Testis (tissue), 3 donors: ENCODE measurements around the gene EIF4A3. TPM values are rescaled to one million over a fixed set of nuclear protein-coding genes. Genes with fewer than 3 reads are reported as not detected.
"Not testable (repeated sequence)": the region's sequence is repeated elsewhere in the genome, so short reads cannot be mapped to it uniquely, and the experiment has no call there.

Source experiments
- DNase-seq: peaks from one replicate; pipeline ENCODE4 v3.0.0-alpha.2; 2019
- H3K27ac ChIP-seq, 2 donors: fragments of 200-600 bp; sonication (generic); one replicate each; pipeline ENCODE4 v1.5.1; 2019
- H3K27me3 ChIP-seq: fragments of 200-600 bp; sonication (generic); one replicate; pipeline ENCODE4 v1.5.1; 2019
- H3K36me3 ChIP-seq: fragments of 200-600 bp; sonication (generic); one replicate; pipeline ENCODE4 v1.5.1; 2017; ENCODE audit warnings: low read depth; ENCODE audit errors: missing control alignments
- H3K4me1 ChIP-seq: fragments of 200-600 bp; sonication (generic); one replicate; pipeline ENCODE4 v1.5.1; 2019
- H3K4me3 ChIP-seq, 2 donors: fragments of 200-600 bp; sonication (generic); one replicate each; pipeline ENCODE4 v1.5.1; 2017 to 2019
- H3K9me3 ChIP-seq: fragments of 200-600 bp; sonication (generic); one replicate; pipeline ENCODE4 v1.5.1; 2017
- CTCF ChIP-seq, 3 experiments: fragments of 450-650 bp in 2 of 3; fragments of 200-600 bp in 1 of 3; sonication (generic) in 1 of 3; IDR thresholded peaks; one replicate each; pipeline ENCODE4 v1.5.1; 2016 to 2019; ENCODE audit warnings: antibody characterized with exemption in 3 of 3, mild to moderate bottlenecking in 2 of 3, moderate library complexity in 1 of 3
- POLR2A ChIP-seq: fragments of 450-650 bp; IDR thresholded peaks from one replicate; pipeline ENCODE4 v1.6.1; 2017; ENCODE audit warnings: antibody characterized with exemption, mild to moderate bottlenecking, moderate library complexity
- WGBS, 2 donors: methylation state at CpG; one replicate each; pipeline ENCODE4 v1.1.5; 2018; 5-methylcytosine and 5-hydroxymethylcytosine counted together
- intact Hi-C: fragments of 100-400 bp; cut with DNase I; formaldehyde crosslinking; loops from one replicate; pipeline ENCODE4 v1.15.1; 2023; ENCODE audit warnings: low total_unique reads
- polyA plus RNA-seq: library from polyadenylated mRNA; stranded (reverse); fragments of 350-450 nt; fragmentation: Illumina TruSeq; extraction: RNeasy Lipid Tissue Mini Kit (QIAGEN cat#74804); gene quantifications from one replicate; pipeline ENCODE4 v1.2.3, GENCODE V29; 2014; ENCODE audit warnings: low read depth, low replicate concordance; ENCODE audit not compliant: insufficient read depth
- total RNA-seq, 2 donors: library from RNA; depleted of rRNA; stranded (reverse); fragments of >200 nt; gene quantifications; one replicate each; pipeline ENCODE4 v1.2.3, GENCODE V29; 2016

EIF4A3 gene
- total and polyA plus RNA-seq, 3 donors from 2014 or later = 67.1 to 99.3 (median 85.6) TPM

DNA sequence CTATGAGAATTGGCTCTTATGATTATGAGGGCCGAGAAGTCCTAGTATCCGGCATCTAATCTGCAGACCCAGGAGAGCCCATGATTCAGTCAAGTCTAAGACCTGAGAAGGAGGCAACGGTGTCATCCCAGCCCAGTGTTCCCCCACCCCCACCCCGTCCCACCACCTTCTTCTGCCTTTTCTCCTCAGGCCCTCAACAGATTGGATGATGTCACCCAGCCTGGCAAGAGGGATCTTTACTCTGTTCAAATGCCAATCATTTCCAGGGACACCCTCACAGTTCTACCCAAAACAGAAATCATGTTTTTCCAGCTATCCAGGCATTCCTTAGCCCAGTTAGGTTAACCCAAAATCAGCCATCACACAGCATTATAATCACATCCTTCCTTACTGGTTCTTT, 55.6 kb downstream of the EIF4A3 start:
- no peaks in the 10 kb centered on the region for H3K27me3 ChIP-seq
- 89 to 100% methylated on average over 4 of the region's 4 CpGs for WGBS, 2 donors
- no peaks in the 10 kb centered on the region for H3K4me1 ChIP-seq
- no peak for DNase-seq
- no peaks in the 10 kb centered on the region for H3K36me3 ChIP-seq
- H3K4me3 ChIP-seq = no peak overlapping the region
- H3K9me3 ChIP-seq = no peaks in the 10 kb centered on the region
- intact Hi-C loops = no loop called here
- TF ChIP-seq CTCF (IDR thresholded peaks at IDR 0.05) (no peak), POLR2A (no peak)
- H3K27ac ChIP-seq = no peak overlapping the region

- H3K4me3 ChIP-seq, H3K27ac ChIP-seq, H3K9me3 ChIP-seq, H3K36me3 ChIP-seq, intact Hi-C loops, H3K27me3 ChIP-seq, H3K4me1 ChIP-seq: not testable (repeated sequence)
- DNase-seq = peak; percentile 66
- 81 to 87% methylated on average over 37 to 42 of the region's 44 CpGs for WGBS, 2 donors
These were observed 56.8 kb downstream of the EIF4A3 start for GRCh38 chr17:80090164-80090563.

- 76 to 79% methylated on average over 14 to 16 of the region's 16 CpGs for WGBS, 2 donors
- H3K27me3 ChIP-seq = no peaks in the 10 kb centered on the region
- H3K9me3 ChIP-seq = no peaks in the 10 kb centered on the region
- no peak overlapping the region for H3K27ac ChIP-seq
- DNase-seq = no peak
- no peak overlapping the region for H3K4me3 ChIP-seq
- TF ChIP-seq CTCF (IDR thresholded peaks at IDR 0.05) = no peak
- TF ChIP-seq POLR2A = no peak
- intact Hi-C loops = no loop called here
- H3K4me1 ChIP-seq = no peaks in the 10 kb centered on the region
- H3K36me3 ChIP-seq = no peaks in the 10 kb centered on the region
These were observed 57.2 kb downstream of the EIF4A3 start for GRCh38 chr17:80089762-80090161.

DNA sequence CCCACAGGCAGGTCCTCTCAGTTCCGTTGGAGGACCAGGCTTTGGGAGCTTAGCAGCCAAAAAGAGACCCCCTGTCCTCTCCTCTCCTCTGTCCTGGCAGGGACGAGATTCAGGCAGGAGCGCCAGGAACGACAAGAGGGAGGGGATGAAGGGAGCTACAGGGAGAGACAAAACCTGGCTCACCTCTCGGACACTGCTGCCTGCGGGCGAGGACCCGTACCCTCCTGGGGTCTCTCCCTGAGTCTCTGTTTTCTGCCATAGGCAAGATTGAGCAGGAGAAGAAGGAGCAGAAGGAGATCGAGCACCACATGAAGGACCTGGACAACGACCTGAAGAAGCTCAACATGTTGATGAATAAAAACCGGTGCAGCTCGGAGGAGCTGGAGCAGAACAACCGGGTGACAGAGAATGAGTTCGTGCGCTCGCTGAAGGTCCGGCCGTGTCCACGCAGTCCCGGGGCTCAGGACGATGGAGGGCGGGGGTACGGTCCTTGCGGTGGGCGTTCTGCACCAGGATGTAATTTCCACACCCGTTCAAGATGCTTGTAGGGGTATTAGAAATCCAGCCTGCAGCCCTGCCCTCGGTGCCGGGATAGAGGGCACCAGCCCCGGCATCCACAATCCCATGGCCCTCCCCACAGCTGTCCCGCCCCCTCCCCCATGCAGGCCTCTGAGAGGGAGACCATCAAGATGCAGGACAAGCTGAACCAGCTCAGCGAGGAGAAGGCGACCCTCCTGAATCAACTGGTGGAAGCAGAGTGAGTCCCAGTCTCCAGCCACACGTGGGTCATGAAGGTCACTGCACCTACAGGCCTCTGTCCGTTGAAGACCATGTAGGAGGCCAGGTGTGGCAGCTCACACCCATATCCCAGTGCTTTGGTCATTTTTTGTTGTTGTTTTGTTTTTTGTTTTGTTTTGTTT, 59.3 kb downstream of the EIF4A3 start:
- 84 to 90% methylated on average over 32 to 34 of the region's 34 CpGs for WGBS, 2 donors
- no peak for DNase-seq
- Histone ChIP-seq H3K4me1 (no peaks in the 10 kb centered on the region), H3K27me3 (no peaks in the 10 kb centered on the region), H3K4me3 (no peak overlapping the region), H3K36me3 (no peaks in the 10 kb centered on the region), H3K27ac (no peak overlapping the region), H3K9me3 (no peaks in the 10 kb centered on the region)
- TF ChIP-seq POLR2A = no peak
- no peak for TF ChIP-seq CTCF (IDR thresholded peaks at IDR 0.05)
- intact Hi-C loops = no loop called here

DNA sequence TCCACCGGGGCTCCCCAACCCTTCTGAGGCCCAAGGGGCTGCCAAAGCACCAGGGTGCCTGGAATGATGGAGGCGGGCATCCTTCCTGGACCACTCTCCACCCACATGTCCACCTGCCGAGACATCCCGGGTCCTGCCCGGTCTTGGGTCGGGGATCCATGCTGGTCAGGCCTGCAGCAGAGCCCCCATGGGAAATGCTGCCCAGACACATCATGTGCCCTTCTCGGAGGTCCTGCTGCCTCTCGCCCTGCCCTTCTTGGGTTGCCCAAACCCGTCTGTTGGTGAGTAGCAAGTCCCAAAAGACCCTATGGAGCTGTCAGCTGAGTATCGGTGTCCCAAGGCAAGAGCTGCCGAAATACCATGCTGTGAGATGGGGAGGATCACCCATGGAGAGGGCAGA, 60.3 kb downstream of the EIF4A3 start:
- Histone ChIP-seq H3K4me1 (no peaks in the 10 kb centered on the region), H3K9me3 (no peaks in the 10 kb centered on the region)

More for the DNA sequence above, 60.3 kb downstream of the EIF4A3 start:
- WGBS, 2 donors = 82% methylated on average over 11 of the region's 11 CpGs; no CpG with 5 or more reads in 1 of the 2 donors
- no peak overlapping the region for H3K27ac ChIP-seq
- intact Hi-C loops = no loop called here
- TF ChIP-seq CTCF (IDR thresholded peaks at IDR 0.05) = no peak
- TF ChIP-seq POLR2A = no peak
- H3K36me3 ChIP-seq = no peaks in the 10 kb centered on the region
- DNase-seq = no peak
- H3K4me3 ChIP-seq = no peak overlapping the region
- H3K27me3 ChIP-seq = no peaks in the 10 kb centered on the region
